GM23338 (cell line): ENCODE measurements around the gene MICAL3. TPM values are rescaled to one million over a fixed set of nuclear protein-coding genes. Genes with fewer than 3 reads are reported as not detected.

Experiments used
- ATAC-seq: fragments of 200-7000 bp; cut with Tn5 transposase; 3 replicates; pipeline ENCODE4 v1.9.1; 2020
- DNase-seq: peaks from one replicate; pipeline ENCODE4 v3.0.0-alpha.2; 2015; ENCODE audit warnings: low spot score
- H2AFZ ChIP-seq: fragments of 200-600 bp; sonication (generic); 2 replicates; pipeline ENCODE4 v1.8.0; 2016; ENCODE audit warnings: antibody characterized with exemption, mild to moderate bottlenecking, moderate library complexity
- H3F3A ChIP-seq: fragments of 200-600 bp; sonication (generic); replicated peaks from 2 replicates; pipeline ENCODE4 v1.8.0; 2017; ENCODE audit warnings: antibody characterized with exemption, mixed run types, low read depth
- H3K27ac ChIP-seq: fragments of 200-600 bp; sonication (generic); 2 replicates; pipeline ENCODE4 v1.6.1; 2016; ENCODE audit warnings: low read depth
- H3K27me3 ChIP-seq: fragments of 200-600 bp; sonication (generic); 2 replicates; pipeline ENCODE4 v1.8.0; 2016; ENCODE audit warnings: mild to moderate bottlenecking, mixed run types, moderate library complexity; ENCODE audit not compliant: insufficient read depth
- H3K36me3 ChIP-seq: fragments of 200-600 bp; sonication (generic); 2 replicates; pipeline ENCODE4 v1.8.0; 2016; ENCODE audit warnings: mild to moderate bottlenecking; ENCODE audit not compliant: insufficient read depth
- H3K4me1 ChIP-seq: fragments of 200-600 bp; sonication (generic); 2 replicates; pipeline ENCODE4 v1.8.0; 2016; ENCODE audit warnings: mild to moderate bottlenecking, moderate library complexity; ENCODE audit not compliant: insufficient read depth
- H3K4me2 ChIP-seq: fragments of 200-600 bp; sonication (generic); 2 replicates; pipeline ENCODE4 v1.7.1; 2017; ENCODE audit warnings: mixed run types
- H3K4me3 ChIP-seq: fragments of 200-600 bp; sonication (generic); 2 replicates; pipeline ENCODE4 v1.6.1; 2016; ENCODE audit warnings: mixed run types
- H3K79me2 ChIP-seq: fragments of 200-600 bp; sonication (generic); replicated peaks from 2 replicates; pipeline ENCODE4 v1.8.0; 2017; ENCODE audit warnings: mild to moderate bottlenecking; ENCODE audit not compliant: insufficient read depth
- H3K9me2 ChIP-seq: fragments of 200-600 bp; sonication (generic); 2 replicates; pipeline ENCODE4 v1.8.0; 2017; ENCODE audit not compliant: insufficient read depth
- H4K20me1 ChIP-seq: fragments of 200-600 bp; sonication (generic); replicated peaks from 2 replicates; pipeline ENCODE4 v1.8.0; 2017; ENCODE audit warnings: mild to moderate bottlenecking; ENCODE audit not compliant: insufficient read depth
- H3K27ac Mint-ChIP-seq: 2 replicates; pipeline ENCODE4 v1.8.0; 2020; ENCODE audit warnings: inconsistent platforms, mild to moderate bottlenecking, moderate library complexity, mixed read lengths
- H3K27me3 Mint-ChIP-seq: 3 replicates; pipeline ENCODE4 v1.8.0; 2022; ENCODE audit warnings: low read depth, mild to moderate bottlenecking, moderate library complexity, mixed read lengths, inconsistent platforms; ENCODE audit not compliant: insufficient read depth, poor library complexity
- H3K36me3 Mint-ChIP-seq: 3 replicates; pipeline ENCODE4 v1.8.0; 2021; ENCODE audit warnings: low read depth, mild to moderate bottlenecking, inconsistent platforms, moderate library complexity, mixed read lengths
- H3K4me1 Mint-ChIP-seq: 3 replicates; pipeline ENCODE4 v1.8.0; 2020; ENCODE audit warnings: mild to moderate bottlenecking, inconsistent platforms, mixed read lengths
- H3K4me3 Mint-ChIP-seq: 3 replicates; pipeline ENCODE4 v1.8.0; 2021; ENCODE audit warnings: moderate library complexity, mild to moderate bottlenecking, inconsistent platforms, mixed read lengths
- H3K9me3 Mint-ChIP-seq: 3 replicates; pipeline ENCODE4 v1.8.0; 2020; ENCODE audit warnings: moderate library complexity, mild to moderate bottlenecking, inconsistent platforms, mixed read lengths
- CREB1 ChIP-seq: fragments of 250-450 bp; sonication (Bioruptor Pico); IDR thresholded peaks from 2 replicates; pipeline ENCODE4 v1.5.0; 2020; ENCODE audit warnings: low read depth, mild to moderate bottlenecking, moderate library complexity
- CTCF ChIP-seq, 2 experiments: fragments of 200-600 bp in 1 of 2; sonication (generic) in 1 of 2; conservative IDR thresholded peaks; 2 replicates each; pipeline versions ENCODE4 v1.5.1 to v1.6.1; 2016 to 2017; ENCODE audit warnings: antibody characterized with exemption in 2 of 2, low read depth in 2 of 2, mild to moderate bottlenecking in 2 of 2, moderate library complexity in 1 of 2
- ETS1 ChIP-seq: IDR thresholded peaks from 2 replicates; pipeline ENCODE4 v1.6.1; 2016; ENCODE audit warnings: antibody characterized with exemption
- EZH2 ChIP-seq: fragments of 200-600 bp; sonication (generic); IDR thresholded peaks from one replicate; pipeline ENCODE4 v1.8.0; 2017; ENCODE audit warnings: antibody characterized with exemption, mild to moderate bottlenecking, low read depth; ENCODE audit not compliant: unreplicated experiment
- EZH2phosphoT487 ChIP-seq: fragments of 200-600 bp; sonication (generic); IDR thresholded peaks from one replicate; pipeline ENCODE4 v1.8.1; 2018; ENCODE audit warnings: antibody characterized with exemption; ENCODE audit not compliant: unreplicated experiment
- JUNB ChIP-seq: IDR thresholded peaks from one replicate; pipeline ENCODE4 v1.6.1; 2016; ENCODE audit warnings: antibody characterized with exemption; ENCODE audit not compliant: unreplicated experiment
- NANOG ChIP-seq: IDR thresholded peaks from 2 replicates; pipeline ENCODE4 v1.6.1; 2016; ENCODE audit warnings: antibody characterized with exemption, borderline replicate concordance
- POLR2AphosphoS5 ChIP-seq: IDR thresholded peaks from 2 replicates; pipeline ENCODE4 v1.6.1; 2016; ENCODE audit warnings: antibody characterized with exemption, low read depth
- REST ChIP-seq: IDR thresholded peaks from one replicate; pipeline ENCODE4 v1.6.1; 2018; ENCODE audit warnings: antibody characterized with exemption; ENCODE audit not compliant: unreplicated experiment
- STAT1 ChIP-seq: IDR thresholded peaks from one replicate; pipeline ENCODE4 v1.6.1; 2016; ENCODE audit warnings: antibody characterized with exemption; ENCODE audit not compliant: unreplicated experiment
- ZNF114 ChIP-seq: fragments of 250-450 bp; sonication (Bioruptor Pico); IDR thresholded peaks from 2 replicates; pipeline ENCODE4 v1.5.0; 2020; ENCODE audit warnings: mild to moderate bottlenecking, moderate library complexity
- ZNF331 ChIP-seq: fragments of 250-450 bp; sonication (Bioruptor Pico); IDR thresholded peaks from 2 replicates; pipeline ENCODE4 v1.5.0; 2020; ENCODE audit warnings: low read depth, mild to moderate bottlenecking, moderate library complexity
- ZNF462 ChIP-seq: fragments of 250-450 bp; sonication (Bioruptor Pico); IDR thresholded peaks from 2 replicates; pipeline ENCODE4 v1.5.0; 2020; ENCODE audit warnings: mild to moderate bottlenecking, moderate library complexity
- polyA plus RNA-seq: library from polyadenylated mRNA; unstranded; fragments of >200 nt; fragmentation: Nextera tagmentation; extraction: Ambion mirVana; gene quantifications from 2 replicates; pipeline ENCODE4 v1.2.1, GENCODE V29; 2016
- total RNA-seq: library from RNA; depleted of rRNA; stranded (reverse); fragments of >200 nt; shearing (Covaris generic); gene quantifications from 2 replicates; pipeline ENCODE4 v1.2.3, GENCODE V29; 2014

MICAL3 gene
- total and polyA plus RNA-seq, 2 experiments from 2014 or later: 10.1 to 33.9 TPM

GRCh38 chr22:17912945-17913721, 111.2 kb downstream of the MICAL3 start:
- H3K4me1 Mint-ChIP-seq: peaks cover 32% of the 10 kb centered on the region
- peaks cover 8% of the 10 kb centered on the region; the same call in 1 of the 2 replicates for H3K4me1 ChIP-seq
- H3K27me3 ChIP-seq: no peaks in the 10 kb centered on the region
- no peaks in the 10 kb centered on the region for H3K36me3 Mint-ChIP-seq
- ATAC-seq (peak; percentile 16; the same call in 2 of the 3 replicates), DNase-seq (peak; percentile 15)
- H3K27me3 Mint-ChIP-seq: peaks cover 3% of the 10 kb centered on the region
- peaks cover 35% of the 10 kb centered on the region for H4K20me1 ChIP-seq
- no peaks in the 10 kb centered on the region for H3K9me2 ChIP-seq
- peaks cover 93% of the 10 kb centered on the region for H3K79me2 ChIP-seq
- H3K27ac ChIP-seq: no peak overlapping the region
- no peak overlapping the region for H3K4me3 Mint-ChIP-seq
- no peaks in the 10 kb centered on the region for H3K36me3 ChIP-seq
- no peak overlapping the region for H2AFZ ChIP-seq
- no peak overlapping the region for H3K4me3 ChIP-seq
- no peak overlapping the region for H3K27ac Mint-ChIP-seq
- no peak overlapping the region for H3K4me2 ChIP-seq
- H3K9me3 Mint-ChIP-seq: no peaks in the 10 kb centered on the region
- no peaks in the 10 kb centered on the region for H3F3A ChIP-seq
- TF ChIP-seq CTCF (conservative IDR thresholded peaks at IDR 0.05; ENCODE audit: low read depth in 2 of 2): no peak
- no peak for TF ChIP-seq REST
- TF ChIP-seq ZNF462: no peak
- TF ChIP-seq JUNB: no peak
- TF ChIP-seq ETS1: no peak
- TF ChIP-seq POLR2AphosphoS5: no peak
- no peak for TF ChIP-seq STAT1
- no peak for TF ChIP-seq NANOG
- no peak for TF ChIP-seq EZH2phosphoT487
- no peak for TF ChIP-seq CREB1
- TF ChIP-seq ZNF331 (CRISPR knock-in tag): no peak
- no peak for TF ChIP-seq ZNF114 (CRISPR knock-in tag)
- no peak for TF ChIP-seq EZH2
